ENCODE measurements around the gene STOM.

The STOM gene

DNA sequence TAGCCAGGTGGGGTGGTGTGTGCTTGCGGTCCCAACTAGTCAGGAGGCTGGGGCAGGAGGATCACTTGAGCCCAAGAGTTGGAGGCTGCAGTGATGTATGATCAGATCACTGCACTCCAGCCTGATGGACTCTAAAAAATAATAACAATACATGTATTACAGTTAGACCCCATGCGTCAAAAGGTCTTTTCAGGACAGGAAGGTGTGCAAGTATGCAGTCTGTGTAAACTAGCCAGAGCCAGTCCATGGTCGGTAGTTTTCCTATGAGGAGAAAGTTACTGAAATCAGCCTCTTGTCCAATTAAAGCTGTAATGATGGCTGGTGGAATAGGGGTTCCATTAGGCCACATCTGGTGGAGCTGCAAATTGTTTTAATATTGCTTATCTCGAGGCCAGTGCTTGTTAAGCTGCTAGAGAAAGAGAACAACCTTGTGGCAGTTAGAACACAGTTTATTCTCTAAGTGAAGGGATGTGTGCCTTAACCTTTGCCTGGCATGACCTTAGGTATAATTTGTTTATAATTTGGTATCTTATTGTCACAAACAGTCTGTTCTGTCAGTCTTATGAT is 1.5 kb upstream of the STOM start:
- no peak for DNase-seq (ENCODE audit: low read depth)

DNA sequence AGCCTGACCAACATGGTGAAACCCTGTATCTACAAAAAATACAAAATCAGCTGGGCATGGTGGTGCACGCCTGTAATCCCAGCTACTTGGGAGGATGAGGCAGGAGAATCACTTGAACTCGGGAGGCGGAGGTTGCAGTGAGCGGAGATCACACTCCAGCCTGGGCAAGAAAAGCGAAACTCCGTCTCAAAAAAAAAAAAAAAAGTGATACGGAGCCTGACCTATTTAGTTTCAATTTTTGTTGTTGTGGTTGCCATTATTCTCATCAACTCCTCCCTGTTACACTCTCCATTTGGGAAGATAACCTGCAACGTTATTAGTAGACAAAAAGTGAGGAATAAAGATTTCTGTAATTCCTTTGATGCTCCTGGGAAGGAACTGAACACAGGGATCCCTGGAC is 1.3 kb downstream of the STOM start:
- DNase-seq (ENCODE audit: low read depth) = no peak

DNA sequence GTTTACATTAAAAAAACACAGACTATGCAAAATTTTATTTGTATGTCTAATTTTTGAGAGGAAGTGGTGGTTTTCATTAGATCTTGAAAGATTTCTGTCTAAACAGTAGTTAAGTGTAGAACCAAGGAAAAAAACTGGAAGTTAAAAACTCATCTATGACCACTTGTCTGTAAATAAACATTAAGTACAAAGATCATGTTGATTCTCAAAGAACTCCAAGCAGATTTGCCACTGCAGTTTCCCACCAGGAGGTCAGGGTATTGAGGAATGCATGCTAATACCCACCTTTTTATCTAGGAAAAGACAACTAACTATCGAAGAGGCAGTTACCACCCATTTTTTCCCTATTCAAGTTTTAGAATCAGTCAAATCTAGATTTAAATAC is 1.9 kb downstream of the STOM start:
- DNase-seq (ENCODE audit: low read depth) = no peak

DNA sequence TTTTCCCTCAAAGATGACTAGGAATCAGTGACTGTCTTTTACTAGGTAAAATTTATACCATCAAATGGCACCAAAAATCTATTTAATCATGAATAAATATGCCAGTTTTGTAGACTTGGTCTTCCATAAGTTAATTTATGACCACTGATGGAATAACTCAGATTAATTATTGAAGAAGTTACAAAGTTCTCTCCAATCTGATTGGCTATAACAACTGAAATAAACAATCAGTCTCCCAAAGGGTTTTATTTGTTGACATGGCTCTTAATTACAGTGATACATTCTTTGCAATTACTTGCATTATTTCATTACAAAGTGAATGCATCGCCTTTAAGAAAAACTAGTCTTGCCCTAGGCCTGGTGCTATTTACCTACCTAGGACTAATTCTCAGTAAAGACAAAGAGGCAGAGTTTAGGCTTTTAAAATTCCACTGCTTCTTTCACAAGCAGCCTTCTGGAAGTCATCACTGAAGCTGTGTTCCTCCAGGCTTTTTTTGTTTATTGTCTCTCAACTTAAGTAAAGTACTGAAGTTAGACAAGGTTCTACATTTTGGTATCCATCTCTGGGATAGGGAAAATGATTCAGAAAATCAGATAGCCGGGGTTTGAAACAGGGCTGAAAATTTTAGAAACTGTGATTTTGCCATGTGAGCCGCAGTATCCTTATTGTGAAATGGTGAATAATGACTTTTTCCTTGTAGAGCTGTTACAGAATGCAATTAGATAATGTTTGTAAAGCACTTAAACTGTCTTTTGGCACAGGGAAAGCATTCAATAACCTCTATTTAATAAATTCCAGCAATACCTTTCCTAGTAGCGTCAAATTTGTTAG is 2.5 kb downstream of the STOM start:
- no peak for DNase-seq (ENCODE audit: low read depth)

DNA sequence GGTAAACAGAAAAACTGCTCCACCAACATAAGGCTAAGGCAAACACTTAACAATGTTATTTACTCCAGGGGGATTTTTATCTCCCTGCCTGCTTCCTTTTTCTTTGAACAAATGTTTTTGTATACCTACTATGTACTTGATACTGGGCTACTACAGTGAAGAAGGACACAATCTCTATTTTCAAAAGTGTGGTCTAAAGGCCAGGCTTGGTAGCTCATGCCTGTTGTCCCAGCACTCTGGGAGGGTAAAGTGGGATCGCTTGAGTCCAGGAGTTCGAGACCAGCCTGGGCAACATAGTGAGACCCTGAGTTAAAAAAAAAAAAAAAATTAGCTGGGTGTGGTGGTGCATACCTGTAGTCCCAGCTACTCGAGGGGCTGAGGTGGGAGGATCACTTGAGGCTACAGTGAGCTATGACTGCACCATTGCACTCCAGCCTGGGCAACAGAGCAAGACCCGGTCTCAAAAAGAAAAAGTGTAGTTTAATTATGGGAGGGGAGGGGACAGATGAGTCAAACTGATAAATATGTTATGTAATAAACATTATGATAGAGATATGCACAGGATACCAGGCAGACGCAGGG is 3.3 kb downstream of the STOM start:
- no peak for DNase-seq (ENCODE audit: low read depth)

DNA sequence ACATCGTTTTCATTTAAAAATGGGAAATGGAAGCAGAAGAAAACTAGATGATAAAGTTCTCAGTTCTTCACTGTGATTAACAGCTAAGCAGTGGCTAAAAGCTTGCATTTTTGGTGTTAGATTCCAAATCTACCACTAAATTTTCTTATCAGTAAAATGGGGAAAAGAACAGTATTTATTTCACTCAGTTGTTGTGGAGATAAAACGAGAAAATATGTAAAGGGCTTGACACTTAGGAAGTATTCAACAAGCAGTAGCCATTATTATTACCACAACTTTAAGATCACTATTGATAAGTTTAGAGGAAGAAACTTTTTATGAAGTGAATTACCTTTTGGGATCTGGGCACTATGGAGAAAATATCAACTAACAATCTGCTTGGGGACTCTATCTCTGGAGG is 4.5 kb downstream of the STOM start:
- DNase-seq (ENCODE audit: low read depth) = no peak

DNA sequence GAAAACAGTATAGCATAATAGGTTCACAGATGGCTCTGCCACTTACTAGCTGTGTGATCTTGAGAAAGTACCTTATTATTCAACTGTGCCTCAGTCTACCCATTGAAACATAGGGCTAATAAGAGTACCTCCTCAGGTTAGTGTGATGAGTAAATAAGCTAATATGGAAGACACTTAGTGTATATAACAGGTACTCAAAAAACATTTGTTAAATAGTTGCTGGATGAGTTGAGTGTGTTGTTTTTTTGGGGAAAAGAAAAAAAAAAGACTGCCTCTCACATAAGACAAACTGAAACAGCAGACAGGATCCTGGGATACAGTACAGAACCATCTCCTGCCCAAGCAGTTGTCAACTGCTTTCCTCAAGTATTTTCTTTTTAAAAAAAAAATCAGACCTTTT is 5.2 kb downstream of the STOM start:
- no peak for DNase-seq (ENCODE audit: low read depth)

DNA sequence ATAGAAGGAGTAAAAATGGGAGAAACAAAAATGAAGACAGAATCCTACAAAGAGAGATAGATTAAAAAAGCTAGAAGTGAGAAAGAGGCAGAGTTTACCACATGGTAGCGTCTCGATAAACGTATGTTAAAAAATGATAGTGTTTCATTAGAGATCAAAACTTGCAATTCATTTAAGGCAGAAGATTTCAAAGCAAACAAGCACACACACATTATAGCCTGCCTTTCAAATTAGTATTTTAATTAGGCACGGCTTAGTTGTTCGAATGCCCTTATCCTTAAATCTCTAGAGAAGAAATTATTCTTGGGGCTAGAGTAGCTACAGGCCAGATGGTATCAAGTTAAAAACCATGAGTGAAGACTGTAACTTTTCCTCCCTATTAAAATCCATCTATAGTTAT is 6.0 kb downstream of the STOM start:
- no peak for DNase-seq (ENCODE audit: low read depth)

DNA sequence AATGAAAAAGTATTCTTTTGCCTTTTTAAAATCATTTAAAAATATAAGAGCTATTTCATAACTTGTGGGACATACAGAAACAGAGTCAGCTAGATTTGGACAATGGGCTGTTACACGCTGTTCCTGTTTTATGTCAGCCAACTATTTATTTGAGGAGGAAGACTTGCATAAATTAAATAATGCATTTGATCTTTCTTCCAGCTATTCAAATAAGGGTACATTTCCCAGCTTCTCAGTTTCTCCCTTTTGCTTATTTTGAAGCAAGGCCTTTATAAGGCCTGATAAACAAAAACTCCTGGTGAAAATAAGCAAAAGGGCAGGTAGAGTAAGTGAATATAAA is 6.5 kb downstream of the STOM start:
- DNase-seq (ENCODE audit: low read depth) = no peak

DNA sequence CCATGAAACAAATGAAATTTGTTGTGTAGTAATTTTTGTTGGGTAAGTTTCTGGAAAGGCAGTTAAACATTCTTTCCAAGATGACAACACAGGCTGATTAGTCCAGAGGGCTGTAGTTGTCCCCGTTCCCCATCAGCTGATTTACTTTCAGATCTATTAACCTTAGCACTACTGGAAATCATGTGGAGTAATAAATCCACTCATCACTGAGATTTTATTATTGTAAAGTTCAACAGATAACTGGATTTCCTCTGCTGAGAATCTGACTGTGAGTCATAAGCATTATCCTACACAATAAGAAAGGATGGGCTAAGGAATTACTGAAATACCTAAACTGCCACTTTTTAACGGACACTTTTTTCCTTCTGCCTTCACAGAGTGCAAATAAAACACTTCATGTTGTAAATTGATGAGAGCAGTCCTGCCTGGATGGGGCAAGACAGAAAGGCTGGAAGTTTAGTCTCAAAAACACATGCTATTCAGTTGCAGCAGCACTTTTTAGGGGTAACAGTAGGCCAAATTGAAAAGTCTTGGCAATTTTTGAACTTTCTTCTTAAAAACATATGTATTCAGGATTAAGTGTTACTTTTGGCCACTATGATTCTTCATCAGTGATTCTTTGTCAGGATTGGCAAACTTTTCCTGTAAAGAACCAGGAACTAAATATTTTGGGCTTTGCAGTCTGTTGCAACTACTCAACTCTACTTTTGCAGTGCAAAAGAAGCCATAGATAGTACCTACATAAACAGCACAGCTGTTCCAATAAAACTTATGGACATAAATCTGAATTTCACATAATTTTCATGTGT is 7.0 kb downstream of the STOM start:
- DNase-seq (ENCODE audit: low read depth) = no peak

DNA sequence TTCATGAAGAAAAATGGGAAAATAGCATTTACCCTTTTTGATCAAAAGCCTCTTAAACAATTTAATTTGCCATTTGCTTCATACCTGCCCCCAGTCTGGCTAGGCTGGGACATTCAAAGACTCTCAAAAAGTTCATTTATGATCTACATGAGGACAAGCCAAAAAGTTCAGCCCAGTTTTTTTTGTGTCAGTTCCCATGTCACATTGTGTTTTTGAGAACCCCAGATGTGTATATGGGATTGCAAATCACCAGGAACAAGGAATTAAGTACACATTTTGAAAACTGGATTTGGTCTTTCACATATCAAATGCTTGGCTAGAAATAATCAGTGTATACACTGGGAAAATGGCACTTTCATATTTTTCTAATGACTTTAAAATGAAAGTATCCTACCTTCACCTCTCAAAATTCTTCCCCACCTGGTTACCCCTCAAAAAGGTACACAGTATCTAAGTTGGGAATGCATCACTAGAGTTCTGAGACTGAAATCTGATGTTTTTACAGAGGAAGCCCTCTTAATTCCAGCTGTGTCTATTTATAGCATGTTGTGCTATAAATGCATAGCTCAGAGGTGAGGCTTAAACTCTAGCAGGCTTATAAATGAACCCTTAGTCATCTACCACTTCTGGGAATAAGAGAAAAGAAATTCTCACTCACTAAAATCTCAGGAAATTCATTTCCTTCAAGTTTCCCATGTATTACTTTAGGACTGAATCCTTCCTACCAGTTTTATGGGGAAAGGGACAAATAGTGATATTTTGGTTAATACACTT is 9.3 kb downstream of the STOM start:
- DNase-seq (ENCODE audit: low read depth) = no peak

DNA sequence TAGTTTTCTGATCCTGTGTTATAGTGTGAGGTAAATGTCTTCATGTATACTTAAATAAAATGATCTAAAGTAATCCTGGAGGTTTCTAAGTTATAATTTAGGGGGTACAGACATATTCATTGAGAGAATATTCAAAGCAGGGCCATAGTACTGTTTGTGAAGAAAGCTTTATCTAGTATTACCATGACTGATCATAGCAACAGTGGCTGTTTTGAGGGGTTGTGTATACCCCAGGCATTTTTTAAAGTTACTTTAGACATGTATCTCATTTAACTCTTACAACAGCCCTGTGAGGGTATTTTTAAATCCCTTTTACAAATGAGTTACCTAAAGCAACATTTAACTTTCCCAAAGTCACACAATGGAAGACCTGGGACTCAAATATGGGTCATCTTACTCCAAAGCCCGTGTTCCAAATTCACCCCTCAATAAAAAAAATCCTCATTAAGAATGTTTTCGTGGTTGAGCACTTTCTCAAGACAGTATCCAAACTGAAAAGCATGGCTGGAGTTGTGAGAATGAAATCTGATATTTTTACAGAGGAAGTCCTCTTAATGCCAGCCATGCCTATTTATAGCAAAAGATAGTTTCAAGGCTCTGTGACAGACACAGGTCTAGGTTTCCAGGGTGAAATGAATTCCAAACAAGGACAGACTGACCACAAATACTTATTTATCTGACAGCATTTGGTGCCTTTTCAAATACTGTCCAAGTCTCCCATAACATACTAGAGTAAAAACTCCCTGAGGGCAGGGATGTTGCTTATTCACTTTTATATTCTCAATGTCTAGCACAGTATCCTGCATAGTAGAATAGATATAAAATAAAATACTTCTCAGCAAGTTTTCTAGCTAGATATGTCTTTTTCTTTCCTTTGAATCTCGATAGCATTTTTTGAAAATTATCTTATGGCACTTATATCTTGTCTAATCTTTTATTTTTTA is 10.4 kb downstream of the STOM start:
- DNase-seq (ENCODE audit: low read depth) = no peak

DNA sequence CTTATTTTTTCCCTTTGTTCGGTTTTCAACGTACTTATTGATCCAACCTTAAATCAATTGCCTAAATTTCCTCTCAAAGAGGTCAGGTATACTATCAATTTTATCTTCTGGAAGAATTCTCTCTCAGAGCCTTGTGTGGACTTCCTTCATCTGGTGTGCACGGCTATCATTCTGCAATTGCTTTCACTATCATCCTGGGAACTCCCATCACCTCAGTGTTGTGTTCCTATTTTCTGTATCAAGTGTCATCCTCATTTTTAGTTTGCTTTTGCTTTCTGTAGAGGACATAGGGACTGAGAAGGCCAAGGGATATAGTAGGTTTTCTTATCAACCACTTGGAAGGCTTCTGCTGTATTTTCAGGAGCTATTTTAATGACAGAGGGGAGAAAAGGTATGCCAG is 11.3 kb downstream of the STOM start:
- DNase-seq (ENCODE audit: low read depth) = no peak

DNA sequence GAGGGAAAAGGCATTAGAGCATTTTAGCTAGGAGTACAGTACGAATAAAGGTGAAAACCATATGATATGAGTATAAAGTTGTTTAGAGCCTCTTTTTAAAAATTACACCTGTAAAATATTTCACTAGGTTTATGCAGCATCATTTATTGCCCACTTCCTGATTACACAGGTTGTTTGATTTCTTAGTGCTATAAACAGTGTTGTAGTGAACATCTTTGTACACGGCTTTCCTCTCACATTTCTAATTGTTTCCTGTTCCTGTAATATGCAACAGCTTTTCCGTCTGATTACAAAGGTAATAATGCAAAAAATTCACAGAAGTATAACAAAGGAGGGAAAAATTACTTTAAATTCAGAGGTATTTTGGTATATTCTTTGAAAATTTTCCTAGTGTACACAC is 13.0 kb downstream of the STOM start:
- no peak for DNase-seq (ENCODE audit: low read depth)

DNA sequence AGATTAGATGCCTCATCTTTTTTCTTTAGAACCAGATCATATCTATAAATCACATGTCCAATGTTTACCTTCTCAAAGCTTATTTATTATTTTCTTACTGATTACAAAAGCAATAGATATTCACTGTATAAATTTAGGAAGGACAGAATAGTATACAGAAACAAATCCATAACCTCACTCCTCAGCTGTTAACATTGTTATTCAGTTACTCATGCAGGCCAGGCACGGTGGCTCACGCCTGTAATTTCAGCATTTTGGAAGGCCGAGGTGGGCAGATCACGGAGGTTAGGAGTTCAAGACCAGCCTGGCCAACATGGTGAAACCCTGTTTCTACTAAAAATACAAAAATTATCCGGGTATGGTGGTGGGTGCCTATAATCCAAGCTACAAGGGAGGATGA is 15.3 kb downstream of the STOM start:
- no peak for DNase-seq (ENCODE audit: low read depth)

DNA sequence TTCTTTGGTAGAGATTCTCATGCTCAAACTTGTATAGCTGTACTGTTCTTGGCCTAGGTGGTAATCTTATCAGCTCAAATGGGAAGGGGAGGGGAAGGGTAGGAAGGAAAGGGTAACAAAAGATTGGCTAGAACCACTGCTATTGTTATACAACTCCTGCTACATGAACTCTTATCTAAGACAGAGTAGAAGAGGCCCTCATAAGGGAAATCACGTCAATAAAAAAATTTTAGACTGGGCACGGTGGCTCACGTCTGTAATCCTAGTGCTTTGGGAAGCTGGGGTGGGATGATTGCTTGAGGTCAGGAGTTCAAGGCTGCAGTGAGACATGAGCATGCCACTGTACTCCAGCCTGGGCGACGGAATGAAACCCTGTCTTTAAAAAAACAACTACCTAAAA is 15.9 kb downstream of the STOM start:
- DNase-seq (ENCODE audit: low read depth) = no peak

DNA sequence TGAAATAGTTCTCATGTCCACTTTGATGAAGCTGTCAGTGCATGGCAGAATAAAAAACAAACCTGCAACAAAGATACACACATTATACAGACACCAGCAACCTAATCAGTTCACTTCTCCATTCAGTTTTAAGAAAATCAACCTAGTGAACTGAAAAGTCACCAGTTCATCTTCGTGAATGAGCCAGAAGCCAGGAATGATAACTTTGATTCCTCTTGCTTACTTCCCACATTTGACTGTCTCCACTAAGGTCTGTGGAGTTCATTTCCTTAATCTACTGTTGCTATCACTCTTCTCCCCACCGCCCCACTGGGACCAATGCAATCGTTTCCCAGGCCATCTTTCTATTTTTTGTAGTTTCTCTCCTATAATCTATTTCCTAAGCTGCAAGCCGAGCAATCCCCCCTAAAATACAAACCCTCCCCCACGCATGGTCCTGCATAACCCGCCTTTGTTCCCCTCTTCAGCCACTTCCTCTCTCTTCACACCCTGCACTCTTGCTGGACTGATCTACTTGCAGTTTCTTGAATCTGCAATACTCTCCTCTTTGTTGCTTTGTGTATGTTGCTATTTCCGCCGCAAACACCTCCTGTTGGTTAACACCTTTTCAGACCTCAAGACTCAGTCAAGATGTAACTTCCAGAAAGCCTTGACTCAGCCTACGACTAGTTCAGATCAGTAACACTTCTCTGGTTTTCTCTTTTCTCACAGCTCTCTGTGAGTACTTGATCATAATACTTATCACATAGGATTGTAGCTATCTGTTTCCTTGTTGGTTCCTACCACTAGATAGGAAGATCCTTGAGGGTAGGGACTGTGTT is 16.6 kb downstream of the STOM start:
- DNase-seq (ENCODE audit: low read depth) = no peak

DNA sequence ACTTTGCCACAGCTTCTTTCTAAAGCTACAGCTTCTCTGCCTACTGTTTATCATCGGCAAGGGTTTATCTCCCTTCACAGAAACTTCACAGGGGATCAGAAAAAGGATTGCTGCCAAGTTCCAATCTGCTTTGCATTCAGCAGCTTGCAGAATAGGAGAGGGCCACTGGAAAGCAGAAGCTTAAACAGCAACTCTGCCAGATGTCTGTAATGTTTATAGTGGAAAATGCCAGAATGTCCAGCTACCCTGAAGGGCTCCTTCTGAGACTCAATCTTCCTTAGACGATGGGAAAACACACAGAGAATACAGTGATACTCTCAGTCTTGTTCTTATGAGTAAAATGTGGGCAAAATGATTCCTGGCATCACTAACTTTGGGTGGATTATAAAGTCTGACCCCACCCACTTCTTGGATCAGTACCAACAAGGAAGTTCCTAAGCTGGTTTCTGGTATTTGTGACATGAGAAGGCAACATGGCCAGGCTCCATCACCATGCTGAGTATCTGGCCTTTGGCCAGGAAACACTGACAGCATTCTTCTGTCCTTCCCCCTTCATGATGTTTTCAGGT is 19.0 kb downstream of the STOM start:
- DNase-seq (ENCODE audit: low read depth) = peak; percentile 91

DNA sequence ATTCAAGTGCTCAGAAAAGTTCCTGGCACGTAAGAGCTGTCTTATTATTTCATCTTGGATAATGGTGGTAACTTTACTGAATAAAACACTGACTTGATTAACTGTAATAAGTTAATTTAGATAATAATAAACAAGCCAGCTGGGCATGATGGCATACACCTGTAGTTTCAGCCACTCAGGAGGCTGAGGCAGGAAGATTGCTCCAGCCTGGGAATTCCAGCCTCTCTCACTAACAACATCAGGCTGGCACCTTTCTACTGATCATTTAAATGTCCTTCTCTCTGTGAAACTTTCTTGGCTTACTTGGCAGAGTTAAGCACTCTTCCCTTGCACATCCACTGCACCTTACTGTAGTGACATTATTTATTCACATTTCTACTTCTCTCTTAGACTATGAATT is 20.0 kb downstream of the STOM start:
- DNase-seq (ENCODE audit: low read depth) = no peak

DNA sequence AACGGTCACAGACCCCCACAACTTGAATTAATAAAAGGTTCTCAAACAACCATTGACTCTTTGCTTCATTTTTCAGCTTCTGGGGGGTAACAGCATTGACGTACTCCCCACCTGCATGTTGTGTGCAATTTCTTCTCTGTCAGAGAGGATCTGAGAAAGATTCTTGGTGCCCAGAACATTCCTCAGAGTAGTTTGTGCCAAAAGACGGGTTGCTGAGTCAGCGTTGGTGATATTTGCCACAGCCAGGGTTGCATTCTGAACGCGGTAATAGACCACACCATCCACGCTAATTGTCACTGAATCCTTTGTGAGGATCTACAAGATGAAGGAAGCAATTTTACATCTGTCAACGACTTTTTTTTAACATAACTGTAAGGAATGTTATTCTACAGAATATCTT is 21.0 kb downstream of the STOM start:
- no peak for DNase-seq (ENCODE audit: low read depth)

Measured in HS-27A (cell line).